Prostate gland (tissue), 2 donors: ENCODE data around the gene VPS41. TPM values are rescaled to one million over a fixed set of nuclear protein-coding genes. Genes with fewer than 3 reads are reported as not detected.

ENCODE experiments used
- DNase-seq: peaks from one replicate; pipeline ENCODE4 v3.0.0-alpha.2; 2019; ENCODE audit warnings: low spot score
- H3K27ac ChIP-seq, 2 donors: fragments of 200-600 bp; sonication (generic); 2 replicates each; pipeline ENCODE4 v1.5.1; 2017 to 2019
- H3K27me3 ChIP-seq: fragments of 200-600 bp; sonication (generic); replicated peaks from 2 replicates; pipeline ENCODE4 v1.5.1; 2019; ENCODE audit not compliant: insufficient read depth
- H3K36me3 ChIP-seq, 2 donors: fragments of 200-600 bp; sonication (generic); 1 replicate in 1 of 2; 2 replicates in 1 of 2; pipeline versions ENCODE4 v1.5.1 to v1.8.1; 2017 to 2019
- H3K4me1 ChIP-seq: fragments of 200-600 bp; sonication (generic); replicated peaks from 2 replicates; pipeline ENCODE4 v1.5.1; 2019
- H3K4me3 ChIP-seq, 2 donors: fragments of 200-600 bp; sonication (generic); 2 replicates each; pipeline ENCODE4 v1.5.1; 2017 to 2019
- H3K9me3 ChIP-seq: fragments of 200-600 bp; sonication (generic); 2 replicates; pipeline ENCODE4 v1.5.1; 2017
- POLR2A ChIP-seq: fragments of 450-650 bp; IDR thresholded peaks from one replicate; pipeline ENCODE4 v1.6.1; 2016; ENCODE audit warnings: antibody characterized with exemption, mild to moderate bottlenecking
- POLR2AphosphoS5 ChIP-seq: sonication (generic); formaldehyde crosslinking; IDR thresholded peaks from one replicate; pipeline ENCODE4 v1.6.1; 2017; ENCODE audit warnings: antibody characterized with exemption
- WGBS: methylation state at CpG from one replicate; pipeline ENCODE4 v1.1.5; 2018; 5-methylcytosine and 5-hydroxymethylcytosine counted together
- intact Hi-C: fragments of 100-400 bp; cut with DNase I; formaldehyde crosslinking; loops from one replicate; pipeline ENCODE4 v1.14.2; 2022
- total RNA-seq, 2 donors: library from RNA; depleted of rRNA; stranded (reverse); fragments of >200 nt; gene quantifications; one replicate each; pipeline ENCODE4 v1.1.0, GENCODE V29; 2016
- TF ChIP-seq, protein P1 (sequence below), 4 experiments: fragments of 200-600 bp in 2 of 4; fragments of 450-650 bp in 2 of 4; sonication (generic) in 2 of 4; IDR thresholded peaks; 1 replicate in 3 of 4; 2 replicates in 1 of 4; pipeline ENCODE4 v1.5.1; 2016 to 2019; ENCODE audit warnings: antibody characterized with exemption in 4 of 4, mild to moderate bottlenecking in 2 of 4, moderate library complexity in 2 of 4

Gene VPS41
- total RNA-seq, 2 donors from 2014 or later, result 30.8 to 39.7 TPM

GRCh38 chr7:38886265-38886664 lies 22.7 kb downstream of the VPS41 start:
- H3K27ac ChIP-seq, result no peak overlapping the region
- no peaks in the 10 kb centered on the region for H3K9me3 ChIP-seq
- no peak for DNase-seq
- 88% methylated on average over 9 of the region's 10 CpGs for WGBS
- H3K4me3 ChIP-seq, result no peak overlapping the region
- H3K27me3 ChIP-seq, result no peaks in the 10 kb centered on the region
- H3K36me3 ChIP-seq, result no peaks in the 10 kb centered on the region
- TF ChIP-seq, protein P1, sequence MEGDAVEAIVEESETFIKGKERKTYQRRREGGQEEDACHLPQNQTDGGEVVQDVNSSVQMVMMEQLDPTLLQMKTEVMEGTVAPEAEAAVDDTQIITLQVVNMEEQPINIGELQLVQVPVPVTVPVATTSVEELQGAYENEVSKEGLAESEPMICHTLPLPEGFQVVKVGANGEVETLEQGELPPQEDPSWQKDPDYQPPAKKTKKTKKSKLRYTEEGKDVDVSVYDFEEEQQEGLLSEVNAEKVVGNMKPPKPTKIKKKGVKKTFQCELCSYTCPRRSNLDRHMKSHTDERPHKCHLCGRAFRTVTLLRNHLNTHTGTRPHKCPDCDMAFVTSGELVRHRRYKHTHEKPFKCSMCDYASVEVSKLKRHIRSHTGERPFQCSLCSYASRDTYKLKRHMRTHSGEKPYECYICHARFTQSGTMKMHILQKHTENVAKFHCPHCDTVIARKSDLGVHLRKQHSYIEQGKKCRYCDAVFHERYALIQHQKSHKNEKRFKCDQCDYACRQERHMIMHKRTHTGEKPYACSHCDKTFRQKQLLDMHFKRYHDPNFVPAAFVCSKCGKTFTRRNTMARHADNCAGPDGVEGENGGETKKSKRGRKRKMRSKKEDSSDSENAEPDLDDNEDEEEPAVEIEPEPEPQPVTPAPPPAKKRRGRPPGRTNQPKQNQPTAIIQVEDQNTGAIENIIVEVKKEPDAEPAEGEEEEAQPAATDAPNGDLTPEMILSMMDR (IDR thresholded peaks at IDR 0.05), result no peak
- TF ChIP-seq POLR2A (no peak), POLR2AphosphoS5 (no peak)
- H3K4me1 ChIP-seq, result no peaks in the 10 kb centered on the region
- intact Hi-C loops, result no loop called here

DNA sequence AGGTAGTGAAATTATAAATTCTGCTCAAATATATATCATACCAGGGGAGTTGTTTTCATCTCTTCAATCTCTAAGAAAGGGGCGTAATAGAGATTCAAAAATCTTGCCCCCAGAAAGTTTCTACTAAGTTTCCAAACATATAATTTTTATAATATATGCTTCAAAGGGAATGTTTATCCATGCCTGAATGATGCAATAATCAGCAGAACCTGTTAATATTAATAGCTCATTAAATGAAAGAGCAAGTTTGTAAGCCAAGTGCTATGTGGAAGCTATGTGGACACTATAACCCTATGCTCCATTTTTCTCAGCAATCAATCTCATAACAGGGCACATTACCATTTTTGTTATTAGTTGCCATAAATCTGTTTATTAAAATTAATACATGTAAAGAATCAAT lies 25.3 kb downstream of the VPS41 start:
- no peaks in the 10 kb centered on the region for H3K36me3 ChIP-seq
- H3K4me3 ChIP-seq, result no peak overlapping the region
- WGBS, result 100% methylated on average over 1 of the region's 1 CpG
- DNase-seq, result no peak
- H3K27ac ChIP-seq, result no peak overlapping the region
- no peaks in the 10 kb centered on the region for H3K4me1 ChIP-seq
- H3K27me3 ChIP-seq, result no peaks in the 10 kb centered on the region
- intact Hi-C loops, result no loop called here
- no peaks in the 10 kb centered on the region for H3K9me3 ChIP-seq
- TF ChIP-seq POLR2AphosphoS5 (no peak), POLR2A (no peak)
- TF ChIP-seq, protein P1 (IDR thresholded peaks at IDR 0.05), result no peak

GRCh38 chr7:38881947-38882684 lies 26.9 kb downstream of the VPS41 start:
- Histone ChIP-seq H3K36me3 (no peaks in the 10 kb centered on the region), H3K27ac (no peak overlapping the region), H3K4me1 (no peaks in the 10 kb centered on the region), H3K27me3 (no peaks in the 10 kb centered on the region), H3K4me3 (no peak overlapping the region), H3K9me3 (no peaks in the 10 kb centered on the region)
- WGBS, result 100% methylated on average over 2 of the region's 2 CpGs
- intact Hi-C loops, result no loop called here
- no peak for DNase-seq
- TF ChIP-seq POLR2A (no peak), POLR2AphosphoS5 (no peak)
- TF ChIP-seq, protein P1 (IDR thresholded peaks at IDR 0.05), result no peak

GRCh38 chr7:38881015-38881414 lies 28.0 kb downstream of the VPS41 start:
- TF ChIP-seq, protein P1 (IDR thresholded peaks at IDR 0.05), result no peak
- no peak for TF ChIP-seq POLR2AphosphoS5
- Histone ChIP-seq H3K9me3 (no peaks in the 10 kb centered on the region), H3K36me3 (no peaks in the 10 kb centered on the region), H3K4me3 (no peak overlapping the region), H3K27me3 (no peaks in the 10 kb centered on the region), H3K27ac (no peak overlapping the region), H3K4me1 (no peaks in the 10 kb centered on the region)
- intact Hi-C loops, result no loop called here
- WGBS, result 97% methylated on average over 3 of the region's 3 CpGs
- no peak for DNase-seq

- Histone ChIP-seq H3K4me1 (no peaks in the 10 kb centered on the region), H3K36me3 (no peaks in the 10 kb centered on the region), H3K27ac (no peak overlapping the region), H3K27me3 (no peaks in the 10 kb centered on the region), H3K4me3 (no peak overlapping the region), H3K9me3 (no peaks in the 10 kb centered on the region)
- intact Hi-C loops, result no loop called here
- TF ChIP-seq, protein P1 (IDR thresholded peaks at IDR 0.05), result no peak
- TF ChIP-seq POLR2A, result no peak
- TF ChIP-seq POLR2AphosphoS5, result no peak
- 65% methylated on average over 3 of the region's 3 CpGs for WGBS
- no peak for DNase-seq
Measured at GRCh38 chr7:38880454-38880853, 28.5 kb downstream of the VPS41 start.
